Stimulated activated CD4-positive, alpha-beta T cell treated with anti-CD3 and anti-CD28 coated beads, Interleukin-1b, Interleukin-23, amount 100 ng/mL, for 24 hours (primary cell): ENCODE data around the gene POM121C.
"Not testable (repeated sequence)": the region's sequence is repeated elsewhere in the genome, so short reads cannot be mapped to it uniquely, and the experiment has no call there.

Experiments used
- DNase-seq, 4 experiments: peaks; one replicate each; pipeline ENCODE4 v3.0.0-alpha.2; 2020; ENCODE audit warnings: low read depth in 4 of 4, low spot score in 1 of 4

The POM121C gene

GRCh38 chr7:75397865-75398264 is 88.2 kb downstream of the POM121C start:
- not testable (repeated sequence) for DNase-seq

- not testable (repeated sequence) for DNase-seq
These were observed 90.8 kb downstream of the POM121C start, which contains the start of gene TRIM73 for GRCh38 chr7:75395329-75395728. TRIM73 (plus strand) TSS chr7:75395629; CDS start chr7:75398934, 3,305 bp downstream.

GRCh38 chr7:75393194-75393593 is 92.9 kb downstream of the POM121C start:
- DNase-seq: not testable (repeated sequence)

GRCh38 chr7:75374519-75375317 is 111.4 kb downstream of the POM121C start:
- not testable (repeated sequence) for DNase-seq

GRCh38 chr7:75374144-75374518 is 112.0 kb downstream of the POM121C start:
- DNase-seq: not testable (repeated sequence)

- DNase-seq: not testable (repeated sequence)
These were observed 118.8 kb downstream of the POM121C start for GRCh38 chr7:75367313-75367712.
